HG02938 (cell line): ENCODE measurements around the gene POLD3.

ENCODE experiments used
- ATAC-seq: cut with Tn5 transposase; IDR thresholded peaks from one replicate; pipeline ENCODE4 v1.9.1; 2021; ENCODE audit warnings: mild to moderate bottlenecking, moderate library complexity; ENCODE audit not compliant: unreplicated experiment

POLD3 gene

GRCh38 chr11:74686792-74687191 lies 94.4 kb downstream of the POLD3 start:
- no peak for ATAC-seq

- no peak for ATAC-seq
These were observed 95.0 kb downstream of the POLD3 start for GRCh38 chr11:74687237-74688023.

- no peak for ATAC-seq
These were observed 97.3 kb downstream of the POLD3 start for GRCh38 chr11:74689666-74690065.

GRCh38 chr11:74691755-74692154 lies 99.4 kb downstream of the POLD3 start:
- no peak for ATAC-seq
